ENCODE results near the gene HSD17B12. TPM values are rescaled to one million over a fixed set of nuclear protein-coding genes. Genes with fewer than 3 reads are reported as not detected.
A peak's percentile ranks its signal among the peaks of the same experiment; 100 is the strongest.

HSD17B12 gene
- total and polyA plus RNA-seq, 5 donors from 2014 or later: 17.5 to 23.1 (median 21.1) TPM

DNA sequence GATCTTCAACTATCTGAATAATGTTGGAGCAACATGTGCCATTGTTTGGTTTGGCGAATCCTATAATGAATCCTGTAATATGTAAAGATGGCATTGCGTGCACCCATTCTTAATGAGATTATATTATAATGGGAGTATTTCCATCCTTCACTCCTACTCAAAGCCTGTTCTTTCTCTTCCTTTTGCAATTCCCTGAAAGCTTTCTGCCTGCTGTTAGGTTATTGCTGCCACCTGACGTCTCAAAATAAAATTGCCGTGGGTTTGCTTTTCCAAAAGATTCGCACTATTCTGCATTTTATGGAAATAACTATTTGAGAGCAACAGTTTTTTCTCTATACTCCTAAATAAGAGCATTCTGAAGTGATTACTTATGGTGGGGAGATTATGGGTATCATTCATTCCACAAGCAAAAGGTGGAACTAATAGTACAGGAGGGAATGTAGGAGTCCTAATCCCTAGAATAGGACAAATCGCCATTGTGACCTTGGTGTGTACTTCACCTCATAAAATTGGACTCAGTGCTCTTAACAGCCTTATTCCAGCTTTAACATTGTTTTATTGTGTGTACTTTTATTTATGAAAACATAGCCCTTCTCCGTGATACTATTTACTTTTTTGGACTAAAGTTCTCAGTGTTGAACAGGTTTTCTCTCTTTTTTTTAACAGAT, 130.5 kb downstream of the HSD17B12 start:
- H3K27ac Mint-ChIP-seq: no peak overlapping the region

DNA sequence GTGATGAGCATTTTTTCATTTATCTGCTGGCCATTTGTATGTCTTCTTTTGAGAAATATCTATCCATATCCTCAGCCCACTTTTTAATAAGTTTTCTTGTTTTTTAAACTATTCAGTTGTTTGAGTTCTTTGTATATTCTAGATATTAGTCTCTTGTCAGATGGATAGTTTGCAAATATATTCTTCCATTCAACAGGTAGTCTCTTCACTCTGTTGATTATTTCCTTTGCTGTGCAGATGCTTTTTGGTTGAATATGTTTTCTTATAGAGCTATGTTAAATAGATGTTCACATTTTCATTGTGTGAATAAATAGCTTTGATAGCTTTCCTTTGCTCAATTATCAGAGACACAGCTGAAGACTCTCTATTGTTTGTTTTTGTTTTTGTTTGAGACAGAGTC, 131.9 kb downstream of the HSD17B12 start:
- Mint-ChIP-seq H3K36me3 (peaks cover 32% of the 10 kb centered on the region), H3K4me3 (no peak overlapping the region), H3K27ac (no peak overlapping the region), H3K4me1 (no peaks in the 10 kb centered on the region), H3K27me3 (no peaks in the 10 kb centered on the region), H3K9me3 (peaks cover 0 to 1% (median 0%) of the 10 kb centered on the region in 7 donors)
- H3K4me3 ChIP-seq (ENCODE audit: low read depth, low read length): no peak overlapping the region
- H3K27ac ChIP-seq (ENCODE audit: insufficient read depth, low read length, poor library complexity, severe bottlenecking): no peak overlapping the region
- DNase-seq (no peak), ATAC-seq (ENCODE audit: low read depth in 2 of 2) (no peak)
- no peaks in the 10 kb centered on the region for H3K9me3 ChIP-seq (ENCODE audit: control insufficient read depth in 2 of 2, low read length in 2 of 2)
- H3K36me3 ChIP-seq (ENCODE audit: control insufficient read depth, insufficient read depth, low read length): peaks cover 4% of the 10 kb centered on the region
- no peaks in the 10 kb centered on the region for H3K27me3 ChIP-seq (ENCODE audit: control insufficient read depth, insufficient read depth, low read length)
- H3K4me1 ChIP-seq (ENCODE audit: control insufficient read depth, insufficient read depth, low read length, poor library complexity, severe bottlenecking): no peaks in the 10 kb centered on the region

More for the DNA sequence above, 130.5 kb downstream of the HSD17B12 start:
- no peaks in the 10 kb centered on the region for H3K27me3 ChIP-seq (ENCODE audit: control insufficient read depth, insufficient read depth, low read length)
- no peak for ATAC-seq (ENCODE audit: low read depth in 2 of 2)
- H3K4me1 ChIP-seq (ENCODE audit: control insufficient read depth, insufficient read depth, low read length, poor library complexity, severe bottlenecking): no peaks in the 10 kb centered on the region
- H3K27ac ChIP-seq (ENCODE audit: insufficient read depth, low read length, poor library complexity, severe bottlenecking): no peak overlapping the region
- DNase-seq: no peak
- H3K9me3 Mint-ChIP-seq: peaks cover 0 to 2% (median 0%) of the 10 kb centered on the region in 7 donors
- no peaks in the 10 kb centered on the region for H3K27me3 Mint-ChIP-seq
- no peaks in the 10 kb centered on the region for H3K9me3 ChIP-seq (ENCODE audit: control insufficient read depth in 2 of 2, low read length in 2 of 2)
- H3K4me3 ChIP-seq (ENCODE audit: low read depth, low read length): no peak overlapping the region
- H3K36me3 ChIP-seq (ENCODE audit: control insufficient read depth, insufficient read depth, low read length): peaks cover 1% of the 10 kb centered on the region
- peaks cover 34% of the 10 kb centered on the region for H3K36me3 Mint-ChIP-seq
- H3K4me3 Mint-ChIP-seq: no peak overlapping the region
- H3K4me1 Mint-ChIP-seq: no peaks in the 10 kb centered on the region

DNA sequence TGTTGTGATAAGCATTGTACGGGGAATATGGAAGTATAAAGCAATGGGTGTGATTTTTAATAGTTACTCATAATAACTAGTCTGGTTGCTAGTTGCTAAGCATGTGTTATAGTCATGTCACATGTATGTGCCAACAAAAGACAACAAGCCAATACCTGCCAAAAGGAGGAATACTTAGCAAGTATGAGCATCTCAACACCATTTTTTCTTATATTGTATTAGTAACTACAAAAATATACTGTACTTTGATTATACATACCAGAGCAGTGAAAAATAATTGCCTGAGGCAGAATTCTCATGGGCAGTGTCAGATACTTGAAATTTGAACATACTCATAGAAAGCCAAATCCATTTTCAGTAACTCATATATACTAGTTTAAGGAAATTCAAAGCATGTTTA, 137.7 kb downstream of the HSD17B12 start:
- Mint-ChIP-seq H3K27ac (no peak overlapping the region), H3K4me1 (no peaks in the 10 kb centered on the region), H3K27me3 (no peaks in the 10 kb centered on the region), H3K36me3 (peaks cover 50% of the 10 kb centered on the region), H3K9me3 (peaks cover 0 to 1% (median 0%) of the 10 kb centered on the region in 7 donors), H3K4me3 (no peak overlapping the region)
- Histone ChIP-seq H3K4me3 (ENCODE audit: low read depth, low read length) (no peak overlapping the region), H3K36me3 (ENCODE audit: control insufficient read depth, insufficient read depth, low read length) (peaks cover 4% of the 10 kb centered on the region), H3K9me3 (ENCODE audit: control insufficient read depth in 2 of 2, low read length in 2 of 2) (no peaks in the 10 kb centered on the region), H3K4me1 (ENCODE audit: control insufficient read depth, insufficient read depth, low read length, poor library complexity, severe bottlenecking) (no peaks in the 10 kb centered on the region), H3K27me3 (ENCODE audit: control insufficient read depth, insufficient read depth, low read length) (no peaks in the 10 kb centered on the region), H3K27ac (ENCODE audit: insufficient read depth, low read length, poor library complexity, severe bottlenecking) (no peak overlapping the region)
- ATAC-seq (ENCODE audit: low read depth in 2 of 2) (no peak), DNase-seq (no peak)

DNA sequence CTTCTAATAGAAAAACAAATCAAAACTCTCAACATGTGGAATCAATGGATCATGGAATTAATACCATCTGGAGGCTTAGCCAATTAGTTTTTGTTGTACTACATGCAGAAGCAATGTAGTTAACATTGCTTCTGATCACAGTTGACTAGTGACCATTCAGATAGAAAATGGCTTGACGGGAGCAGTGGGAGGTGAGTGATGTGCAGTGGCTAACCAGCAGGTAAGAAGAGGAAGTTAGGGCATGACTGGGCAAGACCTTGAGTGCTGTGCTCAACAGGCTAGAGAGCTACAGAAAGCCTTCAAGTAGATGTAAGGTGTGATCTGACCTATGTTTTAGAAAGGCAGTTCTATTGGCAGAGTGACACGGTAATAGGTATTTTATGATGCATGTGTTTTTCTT, 139.4 kb downstream of the HSD17B12 start:
- Mint-ChIP-seq H3K4me1 (no peaks in the 10 kb centered on the region), H3K9me3 (peaks cover 0 to 1% (median 0%) of the 10 kb centered on the region in 7 donors), H3K27me3 (no peaks in the 10 kb centered on the region), H3K36me3 (peaks cover 53% of the 10 kb centered on the region), H3K4me3 (no peak overlapping the region), H3K27ac (no peak overlapping the region)
- Histone ChIP-seq H3K27me3 (ENCODE audit: control insufficient read depth, insufficient read depth, low read length) (no peaks in the 10 kb centered on the region), H3K4me3 (ENCODE audit: low read depth, low read length) (no peak overlapping the region), H3K4me1 (ENCODE audit: control insufficient read depth, insufficient read depth, low read length, poor library complexity, severe bottlenecking) (no peaks in the 10 kb centered on the region), H3K36me3 (ENCODE audit: control insufficient read depth, insufficient read depth, low read length) (peaks cover 4% of the 10 kb centered on the region), H3K27ac (ENCODE audit: insufficient read depth, low read length, poor library complexity, severe bottlenecking) (no peak overlapping the region), H3K9me3 (ENCODE audit: control insufficient read depth in 2 of 2, low read length in 2 of 2) (no peaks in the 10 kb centered on the region)
- ATAC-seq (ENCODE audit: low read depth in 2 of 2) (no peak), DNase-seq (no peak)

DNA sequence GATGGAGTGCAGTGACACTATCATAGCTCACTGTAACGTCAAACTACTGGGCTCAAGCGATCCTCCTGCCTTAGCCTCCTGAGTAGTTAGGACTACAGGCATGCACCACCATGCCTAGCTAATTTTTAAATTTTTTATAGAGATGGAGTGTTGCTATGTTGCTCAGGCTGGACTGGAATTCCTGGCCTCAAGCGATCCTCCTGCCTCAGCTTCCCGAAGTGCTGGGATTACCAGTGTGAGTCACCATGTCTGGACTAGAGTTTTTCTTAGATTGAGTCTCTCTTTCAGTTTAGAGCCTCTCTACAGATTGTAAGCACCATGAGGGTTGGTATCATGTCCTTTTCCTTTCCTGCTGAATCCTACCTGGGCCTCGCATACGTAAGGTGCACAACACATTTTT, 142.8 kb downstream of the HSD17B12 start:
- ATAC-seq (ENCODE audit: low read depth in 2 of 2): no peak
- Mint-ChIP-seq H3K4me3 (no peak overlapping the region), H3K27ac (no peak overlapping the region), H3K36me3 (peaks cover 33% of the 10 kb centered on the region), H3K4me1 (no peaks in the 10 kb centered on the region), H3K27me3 (no peaks in the 10 kb centered on the region), H3K9me3 (peaks cover 0 to 1% (median 0%) of the 10 kb centered on the region in 7 donors)
- Histone ChIP-seq H3K9me3 (ENCODE audit: control insufficient read depth in 2 of 2, low read length in 2 of 2) (no peaks in the 10 kb centered on the region), H3K36me3 (ENCODE audit: control insufficient read depth, insufficient read depth, low read length) (no peaks in the 10 kb centered on the region), H3K27ac (ENCODE audit: insufficient read depth, low read length, poor library complexity, severe bottlenecking) (no peak overlapping the region), H3K4me3 (ENCODE audit: low read depth, low read length) (no peak overlapping the region), H3K27me3 (ENCODE audit: control insufficient read depth, insufficient read depth, low read length) (no peaks in the 10 kb centered on the region), H3K4me1 (ENCODE audit: control insufficient read depth, insufficient read depth, low read length, poor library complexity, severe bottlenecking) (no peaks in the 10 kb centered on the region)
- DNase-seq: no peak

DNA sequence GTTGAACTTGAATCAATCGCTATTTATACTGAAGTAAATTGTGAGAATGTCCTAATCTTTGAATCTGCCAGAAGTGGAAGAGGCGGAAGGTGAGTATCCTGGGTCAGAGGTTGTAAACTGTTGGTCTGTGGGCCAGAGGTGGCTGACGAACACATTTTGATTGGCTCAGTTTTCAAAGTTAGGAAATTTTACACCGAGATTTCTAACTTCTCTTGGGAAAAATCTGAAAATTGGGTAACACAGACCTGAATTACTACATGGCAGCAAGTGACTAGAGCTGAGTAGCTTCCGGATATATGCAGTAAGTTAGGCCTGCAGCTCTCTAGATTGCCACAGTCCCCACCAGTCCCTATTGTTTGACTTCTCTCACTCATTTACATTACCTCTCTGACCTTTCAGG, 143.3 kb downstream of the HSD17B12 start:
- no peaks in the 10 kb centered on the region for H3K27me3 Mint-ChIP-seq

DNA sequence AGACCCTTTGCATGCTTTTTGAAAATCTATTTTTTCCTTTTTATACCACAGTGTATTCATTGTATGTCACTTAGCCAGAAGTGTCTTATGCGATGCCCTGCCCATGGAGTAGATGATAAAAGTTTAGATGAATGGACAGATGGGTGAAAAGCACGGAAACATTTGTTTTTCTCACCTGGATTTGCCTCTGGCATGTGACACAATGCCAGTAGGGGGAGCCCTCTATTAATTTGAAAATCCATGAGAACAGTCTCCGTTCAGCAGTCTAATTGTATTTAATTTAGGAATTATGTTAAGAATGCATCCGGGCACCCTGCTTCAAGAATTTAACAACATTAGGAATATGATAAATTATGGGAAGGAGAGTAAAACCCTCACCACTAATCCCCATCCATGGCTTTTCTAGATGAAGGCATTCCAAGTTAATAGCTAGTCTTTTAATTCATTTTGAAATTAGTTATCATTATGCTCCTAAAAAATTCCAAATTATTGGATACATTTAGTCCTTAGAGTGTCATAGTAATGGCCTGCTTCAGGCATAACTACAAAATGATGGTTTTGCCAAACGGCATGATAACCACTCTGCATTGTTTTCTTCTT, 144.8 kb downstream of the HSD17B12 start:
- ATAC-seq (ENCODE audit: low read depth in 2 of 2): no peak
- Mint-ChIP-seq H3K27ac (no peak overlapping the region), H3K27me3 (no peaks in the 10 kb centered on the region), H3K36me3 (peaks cover 28% of the 10 kb centered on the region), H3K9me3 (peaks cover 0 to 1% (median 0%) of the 10 kb centered on the region in 7 donors), H3K4me3 (no peak overlapping the region), H3K4me1 (no peaks in the 10 kb centered on the region)
- no peaks in the 10 kb centered on the region for H3K36me3 ChIP-seq (ENCODE audit: control insufficient read depth, insufficient read depth, low read length)
- no peaks in the 10 kb centered on the region for H3K9me3 ChIP-seq (ENCODE audit: control insufficient read depth in 2 of 2, low read length in 2 of 2)
- no peak overlapping the region for H3K27ac ChIP-seq (ENCODE audit: insufficient read depth, low read length, poor library complexity, severe bottlenecking)
- H3K27me3 ChIP-seq (ENCODE audit: control insufficient read depth, insufficient read depth, low read length): no peaks in the 10 kb centered on the region
- peak in 1 of 3 donors; percentile 23 for DNase-seq
- H3K4me1 ChIP-seq (ENCODE audit: control insufficient read depth, insufficient read depth, low read length, poor library complexity, severe bottlenecking): no peaks in the 10 kb centered on the region
- no peak overlapping the region for H3K4me3 ChIP-seq (ENCODE audit: low read depth, low read length)

More for the DNA sequence above, 143.3 kb downstream of the HSD17B12 start:
- no peak for DNase-seq
- ATAC-seq (ENCODE audit: low read depth in 2 of 2): no peak
- Mint-ChIP-seq H3K9me3 (peaks cover 0 to 1% (median 0%) of the 10 kb centered on the region in 7 donors), H3K27ac (no peak overlapping the region), H3K4me1 (no peaks in the 10 kb centered on the region), H3K36me3 (peaks cover 33% of the 10 kb centered on the region), H3K4me3 (no peak overlapping the region)
- Histone ChIP-seq H3K4me1 (ENCODE audit: control insufficient read depth, insufficient read depth, low read length, poor library complexity, severe bottlenecking) (no peaks in the 10 kb centered on the region), H3K36me3 (ENCODE audit: control insufficient read depth, insufficient read depth, low read length) (no peaks in the 10 kb centered on the region), H3K27ac (ENCODE audit: insufficient read depth, low read length, poor library complexity, severe bottlenecking) (no peak overlapping the region), H3K4me3 (ENCODE audit: low read depth, low read length) (no peak overlapping the region), H3K9me3 (ENCODE audit: control insufficient read depth in 2 of 2, low read length in 2 of 2) (no peaks in the 10 kb centered on the region), H3K27me3 (ENCODE audit: control insufficient read depth, insufficient read depth, low read length) (no peaks in the 10 kb centered on the region)

Measured in CD4-positive, CD25-positive, alpha-beta regulatory T cell (primary cell).